OCI-LY1 (cell line): ENCODE results near the gene RAI14.

Experiments
- H2AFZ ChIP-seq: fragments of 200-600 bp; sonication (generic), shearing (Covaris generic); 2 replicates; pipeline ENCODE4 v1.6.0; 2014; ENCODE audit warnings: antibody characterized with exemption, mild to moderate bottlenecking, low read length
- H3F3A ChIP-seq: fragments of 200-600 bp; sonication (generic), shearing (Covaris generic); 2 replicates; pipeline ENCODE4 v1.6.0; 2014; ENCODE audit warnings: mild to moderate bottlenecking, antibody characterized with exemption, low read length, moderate library complexity; ENCODE audit not compliant: insufficient read depth
- H3K27ac ChIP-seq: fragments of 200-600 bp; sonication (generic); 2 replicates; pipeline ENCODE4 v1.5.1; 2014; ENCODE audit warnings: low read length, mixed run types, mild to moderate bottlenecking, low read depth; ENCODE audit not compliant: poor library complexity, severe bottlenecking
- H3K27me3 ChIP-seq: fragments of 200-600 bp; sonication (generic); 2 replicates; pipeline ENCODE4 v1.6.0; 2014; ENCODE audit warnings: antibody characterized with exemption, mild to moderate bottlenecking, low read length, moderate library complexity; ENCODE audit not compliant: insufficient read depth
- H3K36me3 ChIP-seq: fragments of 200-600 bp; sonication (generic); 2 replicates; pipeline ENCODE4 v1.6.1; 2014; ENCODE audit warnings: mild to moderate bottlenecking, antibody characterized with exemption, low read length, moderate library complexity, mixed read lengths; ENCODE audit not compliant: insufficient read depth
- H3K4me1 ChIP-seq: fragments of 200-600 bp; sonication (generic); 2 replicates; pipeline ENCODE4 v1.5.1; 2014; ENCODE audit warnings: mild to moderate bottlenecking, low read length, moderate library complexity; ENCODE audit not compliant: insufficient read depth, severe bottlenecking
- H3K4me2 ChIP-seq: fragments of 200-600 bp; sonication (generic), shearing (Covaris generic); 2 replicates; pipeline ENCODE4 v1.6.1; 2014; ENCODE audit warnings: low read length
- H3K4me3 ChIP-seq: fragments of 200-600 bp; sonication (generic); 2 replicates; pipeline ENCODE4 v1.5.1; 2014; ENCODE audit warnings: low read length, low read depth, mild to moderate bottlenecking, mixed read lengths; ENCODE audit not compliant: poor library complexity, severe bottlenecking
- H3K79me2 ChIP-seq: fragments of 200-600 bp; shearing (Covaris generic); 2 replicates; pipeline ENCODE4 v1.6.1; 2016; ENCODE audit warnings: mixed run types, low read length, mixed read lengths; ENCODE audit not compliant: insufficient read depth
- H3K9ac ChIP-seq: fragments of 200-600 bp; sonication (generic), shearing (Covaris generic); 2 replicates; pipeline ENCODE4 v1.6.1; 2014; ENCODE audit warnings: mild to moderate bottlenecking, low read length, mixed read lengths
- H3K9me2 ChIP-seq: fragments of 200-600 bp; sonication (generic), shearing (Covaris generic); 2 replicates; pipeline ENCODE4 v1.6.1; 2014; ENCODE audit warnings: low read depth, mild to moderate bottlenecking, low read length, mixed read lengths
- H3K9me3 ChIP-seq: fragments of 200-600 bp; shearing (Covaris generic); 2 replicates; pipeline ENCODE4 v1.6.1; 2014; ENCODE audit warnings: low read length, mixed read lengths
- H4K20me1 ChIP-seq: fragments of 200-600 bp; sonication (generic), shearing (Covaris generic); 2 replicates; pipeline ENCODE4 v1.6.0; 2016; ENCODE audit warnings: mild to moderate bottlenecking, low read length; ENCODE audit not compliant: insufficient read depth
- EZH2 ChIP-seq: fragments of 200-600 bp; sonication (generic), shearing (Covaris generic); IDR thresholded peaks from 2 replicates; pipeline ENCODE4 v1.8.0; 2017; ENCODE audit warnings: borderline replicate concordance, mixed run types, mild to moderate bottlenecking, antibody characterized with exemption, low read length, moderate library complexity, mixed read lengths
- TF ChIP-seq, protein P1 (sequence below): fragments of 200-600 bp; sonication (generic), shearing (Covaris generic); IDR thresholded peaks from 2 replicates; pipeline ENCODE4 v1.5.1; 2017; ENCODE audit warnings: mild to moderate bottlenecking, antibody characterized with exemption, low read length, moderate library complexity, mixed read lengths

RAI14 gene

DNA sequence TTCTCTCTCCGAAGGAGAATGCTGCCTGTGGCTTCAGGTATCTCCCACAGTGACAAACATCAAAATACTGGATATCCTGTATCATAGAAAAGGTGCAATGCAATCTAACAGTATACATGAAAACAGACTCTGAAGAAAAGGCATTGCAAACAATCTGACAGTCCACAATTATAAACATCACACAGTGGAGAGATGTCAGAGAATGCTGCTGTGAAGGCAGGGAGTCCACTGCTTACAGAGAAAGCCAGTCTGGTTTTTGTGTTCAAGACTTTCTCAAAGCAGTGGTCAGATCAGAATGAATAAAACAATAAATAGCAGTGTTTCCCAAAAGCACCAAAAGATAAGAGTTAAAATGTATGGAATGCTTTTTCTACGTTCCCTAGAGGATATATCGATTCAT lies 211.5 kb downstream of the RAI14 start:
- H3K9me3 ChIP-seq = no peaks in the 10 kb centered on the region

DNA sequence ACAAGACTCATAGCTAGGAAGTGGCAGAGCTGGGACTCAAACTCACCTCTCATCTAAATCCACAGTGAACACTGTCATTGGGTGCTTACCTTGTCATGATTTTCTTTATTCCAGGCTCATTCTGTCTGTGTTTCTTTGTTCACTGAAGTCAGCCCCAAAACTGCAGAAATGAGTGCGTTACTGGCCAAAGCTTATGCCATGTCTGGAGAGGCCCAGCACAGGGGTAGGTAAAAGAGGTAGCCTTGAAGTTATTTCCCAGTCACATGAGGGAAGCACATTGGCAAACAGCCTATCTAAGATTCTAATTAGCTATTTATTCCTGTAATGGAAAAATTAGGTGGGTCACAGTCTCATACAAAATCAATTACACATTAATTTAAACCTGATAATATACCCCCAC lies 212.7 kb downstream of the RAI14 start:
- Histone ChIP-seq H3F3A (no peaks in the 10 kb centered on the region), H3K9me3 (no peaks in the 10 kb centered on the region), H3K4me1 (no peaks in the 10 kb centered on the region), H3K9ac (no peak overlapping the region), H3K4me2 (no peak overlapping the region), H3K79me2 (no peaks in the 10 kb centered on the region), H2AFZ (no peak overlapping the region), H3K27ac (no peak overlapping the region), H3K9me2 (no peaks in the 10 kb centered on the region), H3K27me3 (no peaks in the 10 kb centered on the region), H4K20me1 (no peaks in the 10 kb centered on the region), H3K36me3 (no peaks in the 10 kb centered on the region), H3K4me3 (no peak overlapping the region)
- TF ChIP-seq, protein P1, sequence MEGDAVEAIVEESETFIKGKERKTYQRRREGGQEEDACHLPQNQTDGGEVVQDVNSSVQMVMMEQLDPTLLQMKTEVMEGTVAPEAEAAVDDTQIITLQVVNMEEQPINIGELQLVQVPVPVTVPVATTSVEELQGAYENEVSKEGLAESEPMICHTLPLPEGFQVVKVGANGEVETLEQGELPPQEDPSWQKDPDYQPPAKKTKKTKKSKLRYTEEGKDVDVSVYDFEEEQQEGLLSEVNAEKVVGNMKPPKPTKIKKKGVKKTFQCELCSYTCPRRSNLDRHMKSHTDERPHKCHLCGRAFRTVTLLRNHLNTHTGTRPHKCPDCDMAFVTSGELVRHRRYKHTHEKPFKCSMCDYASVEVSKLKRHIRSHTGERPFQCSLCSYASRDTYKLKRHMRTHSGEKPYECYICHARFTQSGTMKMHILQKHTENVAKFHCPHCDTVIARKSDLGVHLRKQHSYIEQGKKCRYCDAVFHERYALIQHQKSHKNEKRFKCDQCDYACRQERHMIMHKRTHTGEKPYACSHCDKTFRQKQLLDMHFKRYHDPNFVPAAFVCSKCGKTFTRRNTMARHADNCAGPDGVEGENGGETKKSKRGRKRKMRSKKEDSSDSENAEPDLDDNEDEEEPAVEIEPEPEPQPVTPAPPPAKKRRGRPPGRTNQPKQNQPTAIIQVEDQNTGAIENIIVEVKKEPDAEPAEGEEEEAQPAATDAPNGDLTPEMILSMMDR = no peak
- TF ChIP-seq EZH2 = no peak

More for the DNA sequence above, 211.5 kb downstream of the RAI14 start:
- H3K79me2 ChIP-seq = no peaks in the 10 kb centered on the region
- H2AFZ ChIP-seq = no peak overlapping the region
- no peak overlapping the region for H3K4me2 ChIP-seq
- no peaks in the 10 kb centered on the region for H3F3A ChIP-seq
- H4K20me1 ChIP-seq = no peaks in the 10 kb centered on the region
- no peak overlapping the region for H3K9ac ChIP-seq
- H3K36me3 ChIP-seq = no peaks in the 10 kb centered on the region
- no peaks in the 10 kb centered on the region for H3K4me1 ChIP-seq
- no peak overlapping the region for H3K27ac ChIP-seq
- no peaks in the 10 kb centered on the region for H3K9me2 ChIP-seq
- H3K4me3 ChIP-seq = no peak overlapping the region
- H3K27me3 ChIP-seq = no peaks in the 10 kb centered on the region
- TF ChIP-seq, protein P1 = no peak
- no peak for TF ChIP-seq EZH2

DNA sequence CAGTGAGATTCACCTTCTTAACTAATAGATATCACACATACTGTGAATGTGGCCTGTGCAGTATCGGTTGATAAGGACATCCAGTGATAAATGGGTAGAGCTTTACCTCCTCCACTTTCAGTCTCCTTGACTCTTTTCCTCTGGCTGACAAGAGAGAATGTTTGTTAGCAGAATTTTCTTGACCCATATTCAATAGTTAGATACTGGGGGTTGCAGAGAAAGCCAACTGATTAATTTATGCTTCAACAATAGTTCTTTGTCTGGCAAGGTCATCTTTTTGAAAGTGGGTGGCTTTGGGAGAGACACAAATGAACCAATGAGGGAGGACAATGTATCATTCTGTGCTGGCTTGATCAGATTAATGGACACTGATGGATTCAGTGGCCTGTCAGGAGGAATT lies 213.1 kb downstream of the RAI14 start:
- Histone ChIP-seq H2AFZ (no peak overlapping the region), H3K9me2 (no peaks in the 10 kb centered on the region), H3K4me2 (no peak overlapping the region), H3K9ac (no peak overlapping the region), H3K79me2 (no peaks in the 10 kb centered on the region), H3K27ac (no peak overlapping the region), H3K9me3 (no peaks in the 10 kb centered on the region), H3K4me1 (no peaks in the 10 kb centered on the region), H3F3A (no peaks in the 10 kb centered on the region), H4K20me1 (no peaks in the 10 kb centered on the region), H3K27me3 (no peaks in the 10 kb centered on the region), H3K36me3 (no peaks in the 10 kb centered on the region), H3K4me3 (no peak overlapping the region)
- TF ChIP-seq, protein P1 = no peak
- TF ChIP-seq EZH2 = no peak
